Right ventricle myocardium superior (tissue), 1 donor: Measurements from ENCODE around the gene TNNI3. TPM values are rescaled to one million over a fixed set of nuclear protein-coding genes. Genes with fewer than 3 reads are reported as not detected.
"Not testable (repeated sequence)": the region's sequence is repeated elsewhere in the genome, so short reads cannot be mapped to it uniquely, and the experiment has no call there.

Source experiments
- ATAC-seq: fragments of 200-7000 bp; cut with Tn5 transposase; one replicate; pipeline ENCODE4 v1.9.1; 2020; ENCODE audit warnings: mild to moderate bottlenecking; ENCODE audit not compliant: poor library complexity
- DNase-seq: peaks from one replicate; pipeline ENCODE4 v3.0.0-alpha.2; 2020
- intact Hi-C: fragments of 100-400 bp; cut with DNase I; formaldehyde crosslinking; loops from one replicate; pipeline ENCODE4 v1.11.2; 2022
- total RNA-seq: library from RNA; stranded (reverse); fragmentation: NEBNext Ultra II Directional; extraction: Animal tissue kit (Norgen Biotek cat#: 25700); gene quantifications from one replicate; pipeline ENCODE4 v1.2.1, GENCODE V29; 2021
- donor health status: DM: no; HTN: yes; CAD: no; lungs with severe emphysema.

TNNI3 gene
- total RNA-seq, 1 donor from 2014 or later = 4,564 TPM

- DNase-seq = peak; percentile 76
- intact Hi-C loops = no loop called here
- peak; percentile 36 for ATAC-seq
Observed at GRCh38 chr19:55118401-55118991, 39.0 kb downstream of the TNNI3 start.

GRCh38 chr19:55117663-55118391 is 39.7 kb downstream of the TNNI3 start:
- DNase-seq = peak; percentile 99
- intact Hi-C loops = no loop called here
- ATAC-seq = peak; percentile 84

GRCh38 chr19:55116859-55117662 is 40.5 kb downstream of the TNNI3 start, which contains the start of gene PPP1R12C:
TSS of gene PPP1R12C (minus strand) at chr19:55117637. CDS start at chr19:55117543, 94 bp downstream.
- DNase-seq = peak; percentile 56
- ATAC-seq = no peak
- intact Hi-C loops = no loop called here

GRCh38 chr19:55116232-55116858 is 41.2 kb downstream of the TNNI3 start:
- intact Hi-C loops = no loop called here
- ATAC-seq (peak; percentile 23), DNase-seq (peak; percentile 84)

GRCh38 chr19:55115446-55116065 is 42.0 kb downstream of the TNNI3 start:
- DNase-seq = no peak
- ATAC-seq = no peak
- intact Hi-C loops = no loop called here

GRCh38 chr19:55114566-55115145 is 42.9 kb downstream of the TNNI3 start:
- intact Hi-C loops = no loop called here
- DNase-seq = no peak

GRCh38 chr19:55113570-55114039 is 43.9 kb downstream of the TNNI3 start:
- intact Hi-C loops = no loop called here
- ATAC-seq (peak; percentile 66), DNase-seq (peak; percentile 92)

More at GRCh38 chr19:55114566-55115145, 42.9 kb downstream of the TNNI3 start:
- ATAC-seq = no peak

- no peak for DNase-seq
- ATAC-seq = peak; percentile 4
- intact Hi-C loops = no loop called here
Observed at GRCh38 chr19:55112777-55113569, 44.6 kb downstream of the TNNI3 start.

- no peak for DNase-seq
- no peak for ATAC-seq
- intact Hi-C loops = no loop called here
Observed at GRCh38 chr19:55112246-55112776, 45.2 kb downstream of the TNNI3 start.

- ATAC-seq (no peak), DNase-seq (no peak)
- intact Hi-C loops = no loop called here
Observed at GRCh38 chr19:55111238-55111831, 46.2 kb downstream of the TNNI3 start.

GRCh38 chr19:55109527-55110291 is 47.8 kb downstream of the TNNI3 start:
- intact Hi-C loops = no loop called here
- ATAC-seq (no peak), DNase-seq (no peak)

- ATAC-seq, intact Hi-C loops, DNase-seq: not testable (repeated sequence)
Observed at GRCh38 chr19:55107252-55107651, 50.3 kb downstream of the TNNI3 start.

- DNase-seq = no peak
- ATAC-seq = no peak
Observed at GRCh38 chr19:55106591-55106990, 50.9 kb downstream of the TNNI3 start.

GRCh38 chr19:55105237-55105636 is 52.3 kb downstream of the TNNI3 start:
- intact Hi-C loops = no loop called here
- DNase-seq (no peak), ATAC-seq (no peak)

More at GRCh38 chr19:55106591-55106990, 50.9 kb downstream of the TNNI3 start:
- intact Hi-C loops = no loop called here

- intact Hi-C loops = no loop called here
- ATAC-seq (no peak), DNase-seq (no peak)
Observed at GRCh38 chr19:55103190-55103589, 54.3 kb downstream of the TNNI3 start.
